ENCODE results near the gene MTMR10. TPM values are rescaled to one million over a fixed set of nuclear protein-coding genes. Genes with fewer than 3 reads are reported as not detected.

MTMR10 gene
- total RNA-seq, 1 donor from 2014 or later: 19.0 TPM

DNA sequence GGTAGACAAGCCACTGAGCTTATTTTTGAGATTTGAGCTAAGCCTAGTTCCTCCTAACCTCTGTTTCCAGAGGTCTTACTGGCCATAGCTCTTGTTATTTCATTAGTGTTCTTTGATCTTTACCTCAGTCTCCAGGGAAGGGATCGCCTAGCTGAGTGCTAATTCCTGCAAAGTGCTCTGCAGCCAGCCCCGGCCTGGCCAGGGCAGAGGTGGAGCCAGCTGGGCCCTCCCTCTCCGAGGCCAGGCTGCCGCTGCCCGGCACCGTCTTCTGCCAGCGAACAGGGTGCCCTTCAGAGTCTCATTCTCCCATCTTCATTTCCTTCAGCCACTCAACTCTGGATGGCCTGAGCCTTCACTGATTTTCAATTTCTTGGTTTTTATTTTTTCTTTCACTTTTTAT lies 68.0 kb downstream of the MTMR10 start:
- no peak for DNase-seq (ENCODE audit: low read depth)
- no peak overlapping the region for H3K4me3 ChIP-seq (ENCODE audit: low read depth, low read length)
- TF ChIP-seq, protein P1, sequence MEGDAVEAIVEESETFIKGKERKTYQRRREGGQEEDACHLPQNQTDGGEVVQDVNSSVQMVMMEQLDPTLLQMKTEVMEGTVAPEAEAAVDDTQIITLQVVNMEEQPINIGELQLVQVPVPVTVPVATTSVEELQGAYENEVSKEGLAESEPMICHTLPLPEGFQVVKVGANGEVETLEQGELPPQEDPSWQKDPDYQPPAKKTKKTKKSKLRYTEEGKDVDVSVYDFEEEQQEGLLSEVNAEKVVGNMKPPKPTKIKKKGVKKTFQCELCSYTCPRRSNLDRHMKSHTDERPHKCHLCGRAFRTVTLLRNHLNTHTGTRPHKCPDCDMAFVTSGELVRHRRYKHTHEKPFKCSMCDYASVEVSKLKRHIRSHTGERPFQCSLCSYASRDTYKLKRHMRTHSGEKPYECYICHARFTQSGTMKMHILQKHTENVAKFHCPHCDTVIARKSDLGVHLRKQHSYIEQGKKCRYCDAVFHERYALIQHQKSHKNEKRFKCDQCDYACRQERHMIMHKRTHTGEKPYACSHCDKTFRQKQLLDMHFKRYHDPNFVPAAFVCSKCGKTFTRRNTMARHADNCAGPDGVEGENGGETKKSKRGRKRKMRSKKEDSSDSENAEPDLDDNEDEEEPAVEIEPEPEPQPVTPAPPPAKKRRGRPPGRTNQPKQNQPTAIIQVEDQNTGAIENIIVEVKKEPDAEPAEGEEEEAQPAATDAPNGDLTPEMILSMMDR (conservative IDR thresholded peaks at IDR 0.05; ENCODE audit: low read depth, low read length): no peak

GRCh38 chr15:30922480-30923311 lies 68.7 kb downstream of the MTMR10 start:
- H3K4me3 ChIP-seq (ENCODE audit: low read depth, low read length): no peak overlapping the region
- DNase-seq (ENCODE audit: low read depth): peak; percentile 69
- TF ChIP-seq, protein P1 (conservative IDR thresholded peaks at IDR 0.05; ENCODE audit: low read depth, low read length): peak; percentile 14

DNA sequence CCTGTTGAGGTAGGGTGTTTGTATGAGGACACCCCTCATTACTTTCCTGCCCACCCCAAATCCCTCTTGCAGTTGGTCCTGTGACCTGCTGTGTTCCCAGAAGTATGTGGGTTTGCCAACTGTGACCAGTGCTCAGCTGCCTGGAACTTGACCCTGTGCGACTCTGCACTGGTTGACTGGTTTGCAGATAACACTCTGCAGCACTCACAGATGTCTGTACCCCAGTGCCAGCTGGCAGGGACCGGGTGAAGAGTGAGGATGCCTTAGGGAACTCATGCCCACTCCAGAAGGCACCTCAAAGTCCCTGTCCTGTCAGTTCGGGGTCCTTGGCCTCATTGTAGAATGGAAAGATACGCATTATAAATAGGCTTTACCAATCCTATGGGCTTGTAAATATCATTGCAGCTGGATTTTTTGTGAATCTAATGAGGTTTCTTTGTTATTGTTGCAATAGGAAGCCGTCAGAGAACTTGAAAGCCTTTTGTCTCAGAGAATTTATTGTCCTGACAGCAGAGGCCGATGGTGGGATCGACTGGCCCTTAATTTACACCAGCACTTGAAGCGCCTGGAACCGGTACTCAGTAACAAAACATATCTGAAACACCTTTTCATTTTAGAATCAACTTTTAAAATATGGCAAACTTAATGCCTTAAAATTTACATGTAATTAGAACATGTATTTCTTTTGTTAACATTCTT lies 69.5 kb downstream of the MTMR10 start:
- H3K4me3 ChIP-seq (ENCODE audit: low read depth, low read length): no peak overlapping the region
- TF ChIP-seq, protein P1 (conservative IDR thresholded peaks at IDR 0.05; ENCODE audit: low read depth, low read length): no peak
- DNase-seq (ENCODE audit: low read depth): no peak

DNA sequence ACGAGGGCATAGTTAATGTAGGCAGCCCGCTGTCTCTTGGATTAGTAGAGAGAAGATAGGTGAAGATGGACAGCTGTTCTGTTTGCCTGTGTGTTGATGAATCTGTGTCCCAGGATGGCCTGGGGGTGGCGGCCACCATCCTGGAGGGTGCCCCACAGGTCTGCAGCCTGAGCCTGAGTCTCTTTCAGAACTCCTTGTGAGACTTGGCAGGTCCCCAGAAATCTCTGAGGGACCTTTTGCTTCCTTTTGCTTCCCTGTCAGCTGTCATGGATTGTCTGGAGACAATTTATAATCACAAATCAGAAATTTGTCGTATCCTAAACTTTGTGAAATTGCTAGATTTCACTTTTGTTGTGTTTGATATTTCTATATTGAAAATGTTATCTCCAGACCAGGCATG lies 70.3 kb downstream of the MTMR10 start:
- TF ChIP-seq, protein P1 (conservative IDR thresholded peaks at IDR 0.05; ENCODE audit: low read depth, low read length): no peak
- no peak for DNase-seq (ENCODE audit: low read depth)
- H3K4me3 ChIP-seq (ENCODE audit: low read depth, low read length): no peak overlapping the region

DNA sequence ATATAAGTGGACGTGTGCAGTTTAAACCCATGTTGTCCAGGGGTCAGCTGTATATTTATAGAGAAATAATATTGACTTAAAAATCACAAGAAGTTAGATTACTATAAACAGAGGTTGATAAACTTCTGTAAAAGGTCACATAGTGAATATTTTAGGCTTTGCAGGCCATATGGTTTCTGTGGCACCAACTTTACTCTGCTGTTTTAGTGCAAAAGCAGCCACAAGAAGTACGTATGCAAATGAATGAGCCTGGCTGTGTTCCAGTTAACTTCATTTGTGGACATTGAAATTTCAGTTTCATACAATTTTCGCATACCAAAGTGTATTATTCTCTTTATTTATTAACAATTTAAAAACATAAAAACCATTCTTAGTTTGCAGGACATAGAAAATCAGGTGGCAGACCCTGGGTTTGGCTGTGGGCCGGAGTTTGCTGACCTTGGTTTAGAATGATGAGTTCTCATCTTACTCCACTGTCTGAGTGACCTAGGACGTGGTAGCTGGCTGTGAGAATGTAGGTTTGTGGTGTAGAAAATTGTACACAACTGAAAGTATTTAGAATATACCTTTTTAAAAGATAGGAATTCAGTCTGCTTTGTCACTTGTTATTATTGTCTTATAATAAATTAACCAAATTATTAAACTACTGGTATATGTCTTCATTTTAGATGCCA lies 71.4 kb downstream of the MTMR10 start:
- TF ChIP-seq, protein P1 (conservative IDR thresholded peaks at IDR 0.05; ENCODE audit: low read depth, low read length): no peak
- H3K4me3 ChIP-seq (ENCODE audit: low read depth, low read length): no peak overlapping the region
- no peak for DNase-seq (ENCODE audit: low read depth)

DNA sequence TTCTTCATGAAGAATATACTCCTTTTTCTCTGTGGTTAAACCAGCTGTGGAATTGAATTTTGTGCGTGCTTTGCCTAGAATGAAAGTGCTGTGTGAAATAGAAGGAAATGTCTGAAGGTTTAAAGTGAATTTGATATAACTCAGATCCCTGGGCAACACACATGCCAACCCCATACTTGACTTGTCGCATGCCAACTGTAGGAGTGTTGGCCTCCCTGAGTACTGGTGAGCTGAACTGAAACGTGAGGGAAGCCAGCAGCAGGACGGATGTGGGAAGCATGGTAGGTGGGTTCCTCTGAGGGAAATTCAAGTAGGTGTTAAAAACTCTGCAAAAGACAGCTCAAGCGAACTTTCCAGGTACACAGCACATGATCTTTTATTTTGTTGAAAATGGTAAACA lies 73.1 kb downstream of the MTMR10 start:
- TF ChIP-seq, protein P1 (conservative IDR thresholded peaks at IDR 0.05; ENCODE audit: low read depth, low read length): no peak
- DNase-seq (ENCODE audit: low read depth): no peak
- H3K4me3 ChIP-seq (ENCODE audit: low read depth, low read length): no peak overlapping the region
